NCI-H510A (cell line): ENCODE data around the gene ANKRD34C.
A peak's percentile ranks its signal among the peaks of the same experiment; 100 is the strongest.

Source experiments
- DNase-seq: peaks from one replicate; lab custom pipeline; 2025; lab: John Stamatoyannopoulos, UW

ANKRD34C gene

GRCh38 chr15:79282371-79283251 is at the start of gene ANKRD34C:
ANKRD34C (plus strand) TSS chr15:79282722; CDS start chr15:79293285, 10,563 bp downstream.
- DNase-seq: no peak

GRCh38 chr15:79233236-79233635 is 49.3 kb upstream of the ANKRD34C start:
- no peak for DNase-seq

GRCh38 chr15:79240036-79240435 is 42.5 kb upstream of the ANKRD34C start:
- no peak for DNase-seq

- DNase-seq: no peak
Observed at GRCh38 chr15:79243723-79244122, 38.8 kb upstream of the ANKRD34C start.

GRCh38 chr15:79244876-79245275 is 37.6 kb upstream of the ANKRD34C start:
- no peak for DNase-seq

- DNase-seq: no peak
Observed at GRCh38 chr15:79248183-79248582, 34.3 kb upstream of the ANKRD34C start.

GRCh38 chr15:79257454-79257853 is 25.1 kb upstream of the ANKRD34C start:
- DNase-seq: no peak

- no peak for DNase-seq
Observed at GRCh38 chr15:79261836-79262235, 20.7 kb upstream of the ANKRD34C start.

- no peak for DNase-seq
Observed at GRCh38 chr15:79265167-79265566, 17.4 kb upstream of the ANKRD34C start.

GRCh38 chr15:79265987-79266579 is 16.4 kb upstream of the ANKRD34C start:
- DNase-seq: no peak

GRCh38 chr15:79283252-79284048 is 928 bp downstream of the ANKRD34C start:
- DNase-seq: peak; percentile 7

- DNase-seq: no peak
Observed at GRCh38 chr15:79290642-79291275, 8.2 kb downstream of the ANKRD34C start.

GRCh38 chr15:79292011-79292410 is 9.5 kb downstream of the ANKRD34C start:
- no peak for DNase-seq

GRCh38 chr15:79294075-79294474 is 11.6 kb downstream of the ANKRD34C start:
- no peak for DNase-seq

- no peak for DNase-seq
Observed at GRCh38 chr15:79296583-79296982, 14.1 kb downstream of the ANKRD34C start.

GRCh38 chr15:79299126-79299840 is 16.8 kb downstream of the ANKRD34C start:
- no peak for DNase-seq

- no peak for DNase-seq
Observed at GRCh38 chr15:79299841-79300235, 17.3 kb downstream of the ANKRD34C start.

- DNase-seq: no peak
Observed at GRCh38 chr15:79307251-79307650, 24.7 kb downstream of the ANKRD34C start.

- no peak for DNase-seq
Observed at GRCh38 chr15:79308874-79309273, 26.4 kb downstream of the ANKRD34C start.

- DNase-seq: no peak
Observed at GRCh38 chr15:79310612-79310984, 28.1 kb downstream of the ANKRD34C start.
